Breast epithelium (tissue), 3 donors: ENCODE measurements around the gene GAPDH.
A peak's percentile ranks its signal among the peaks of the same experiment; 100 is the strongest.
"Not testable (repeated sequence)": the region's sequence is repeated elsewhere in the genome, so short reads cannot be mapped to it uniquely, and the experiment has no call there.

ENCODE experiments used
- CTCF ChIP-seq, 3 donors: fragments of 450-650 bp; IDR thresholded peaks; one replicate each; pipeline ENCODE4 v1.5.1; 2016 to 2017; ENCODE audit warnings: antibody characterized with exemption in 3 of 3, mild to moderate bottlenecking in 3 of 3, moderate library complexity in 3 of 3
- POLR2A ChIP-seq: fragments of 450-650 bp; IDR thresholded peaks from one replicate; pipeline ENCODE4 v1.6.1; 2016; ENCODE audit warnings: antibody characterized with exemption, mild to moderate bottlenecking, moderate library complexity

- TF ChIP-seq POLR2A = not testable (repeated sequence)
- peak; percentile 14 to 35 (median 18) for TF ChIP-seq CTCF (IDR thresholded peaks at IDR 0.05)
These were observed 23.9 kb downstream of the GAPDH start for GRCh38 chr12:6558014-6558760.
